AG08395 (cell line): ENCODE measurements around the gene ZCCHC13.
"Not testable (repeated sequence)": the region's sequence is repeated elsewhere in the genome, so short reads cannot be mapped to it uniquely, and the experiment has no call there.

Experiments used
- DNase-seq: peaks from one replicate; pipeline ENCODE4 v3.0.0; 2012; ENCODE audit warnings: mixed read lengths, low spot score

ZCCHC13 gene

DNA sequence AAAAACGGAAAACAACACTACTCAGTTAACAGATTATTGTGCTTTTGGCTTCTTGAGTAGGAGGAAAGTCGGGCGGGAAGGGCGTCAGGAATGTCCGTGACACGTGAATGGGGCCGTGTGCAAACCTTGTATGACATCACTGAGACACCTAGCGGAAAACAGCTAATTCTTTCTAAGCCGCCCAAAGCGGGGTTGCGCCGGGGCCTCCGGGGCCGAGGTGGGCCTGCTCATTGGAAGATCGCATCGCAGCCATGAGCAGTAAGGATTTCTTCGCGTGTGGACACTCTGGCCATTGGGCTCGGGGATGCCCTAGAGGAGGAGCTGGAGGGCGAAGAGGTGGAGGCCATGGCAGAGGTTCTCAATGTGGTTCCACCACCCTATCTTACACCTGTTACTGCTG, at the start of gene ZCCHC13:
ZCCHC13 (plus strand) TSS at position 165 of the 400 bp plus-strand sequence; CDS start at position 252, 87 bp downstream.
- no peak for DNase-seq

DNA sequence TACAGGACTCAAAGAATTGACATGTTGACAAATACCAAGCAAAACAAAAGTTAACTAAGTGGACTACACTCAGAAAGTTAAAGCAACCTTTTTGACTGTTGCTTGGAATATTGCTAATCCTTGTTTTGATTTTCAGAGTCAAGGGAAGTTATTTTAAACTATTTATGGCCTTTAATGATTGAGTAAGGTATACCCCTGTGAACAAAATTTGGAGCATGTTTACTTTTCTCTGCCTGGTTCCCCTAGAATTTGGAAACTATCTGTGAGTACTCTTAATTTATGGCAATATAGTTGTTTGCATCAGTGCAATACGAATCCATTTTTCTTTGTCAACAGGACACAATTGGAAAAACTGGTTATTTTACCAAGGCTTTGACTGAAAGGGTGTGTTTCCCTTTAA, 45.9 kb upstream of the ZCCHC13 start:
- DNase-seq = not testable (repeated sequence)

DNA sequence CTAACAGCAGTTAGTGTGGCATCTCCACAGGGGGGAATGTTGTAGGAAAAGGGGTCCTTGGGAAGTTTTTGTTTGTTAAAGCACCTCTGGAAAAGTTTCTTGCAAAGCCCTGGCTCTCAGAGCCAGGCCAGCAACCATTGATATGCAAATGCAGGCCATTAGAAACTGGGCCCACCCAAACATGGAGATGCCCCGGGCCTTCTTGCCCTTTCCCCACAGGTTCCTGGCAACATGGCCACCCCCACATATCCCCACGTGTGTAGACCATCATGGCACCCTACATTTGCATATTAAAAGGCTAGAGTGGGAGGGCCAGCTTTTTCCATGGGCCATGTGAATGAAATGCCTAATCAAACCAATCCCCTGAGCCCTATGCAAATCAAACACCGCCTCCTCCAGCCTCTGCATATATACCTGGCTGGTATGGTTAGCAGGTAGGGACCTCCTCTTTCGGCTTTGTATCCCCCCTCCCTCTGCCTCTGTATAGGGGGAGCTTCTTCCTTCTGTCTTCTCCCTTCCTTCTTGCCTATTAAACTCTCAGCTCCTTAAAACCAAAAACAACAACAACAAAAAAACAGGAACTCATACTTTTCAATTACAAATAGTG, 44.0 kb upstream of the ZCCHC13 start:
- no peak for DNase-seq

DNA sequence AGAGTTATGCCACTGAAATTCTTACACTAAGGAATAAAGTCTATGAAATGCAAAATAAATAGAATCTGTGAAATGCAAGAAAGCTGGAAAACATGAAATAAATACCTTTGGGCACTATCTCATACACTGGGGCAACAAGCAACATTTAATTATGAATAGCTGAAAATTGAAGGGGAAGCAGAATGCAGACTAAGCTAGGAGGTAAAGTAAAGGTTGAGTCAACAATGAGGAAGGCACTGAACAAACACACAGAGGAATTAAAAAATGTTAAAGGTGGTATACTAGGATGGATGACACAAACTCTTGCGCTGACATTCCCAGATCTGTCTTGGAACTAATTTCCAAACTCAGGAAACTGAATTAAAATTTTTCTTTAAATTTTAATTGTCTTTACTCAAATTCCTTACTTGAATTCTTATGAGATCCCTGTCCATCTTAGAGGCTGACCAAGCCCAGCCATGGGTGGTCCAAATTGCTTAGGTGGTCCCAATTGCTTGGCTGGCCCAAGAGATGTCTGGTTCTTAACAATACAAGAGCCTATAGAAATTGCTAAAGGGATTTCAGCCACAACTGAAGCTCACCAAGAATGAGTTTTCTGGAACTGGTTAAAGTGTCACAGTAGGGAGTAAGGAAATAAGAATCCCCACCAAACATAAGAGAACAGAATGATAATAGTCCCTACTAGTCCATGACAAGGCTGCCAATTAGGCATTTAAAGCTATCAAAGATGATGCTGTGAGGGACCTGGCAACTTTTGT, 41.3 kb upstream of the ZCCHC13 start:
- no peak for DNase-seq

DNA sequence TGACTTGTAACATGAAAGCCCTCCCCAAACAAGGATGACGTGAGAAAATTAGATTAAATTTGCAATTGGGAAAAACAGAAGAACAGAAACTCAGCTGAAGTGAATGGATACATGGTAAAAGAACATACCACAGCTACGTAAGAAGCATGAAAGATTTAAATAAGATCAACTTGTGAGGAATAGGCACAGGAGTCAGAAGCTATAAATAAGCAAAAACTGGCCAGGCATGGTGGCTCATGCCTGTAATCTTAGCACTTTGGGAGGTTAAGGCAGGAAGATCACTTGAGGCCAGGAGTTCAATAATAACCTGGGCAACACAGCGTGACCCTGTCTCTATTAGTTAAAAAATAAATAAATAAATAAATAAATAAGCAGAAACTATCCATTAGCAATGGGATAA, 33.6 kb upstream of the ZCCHC13 start:
- no peak for DNase-seq

DNA sequence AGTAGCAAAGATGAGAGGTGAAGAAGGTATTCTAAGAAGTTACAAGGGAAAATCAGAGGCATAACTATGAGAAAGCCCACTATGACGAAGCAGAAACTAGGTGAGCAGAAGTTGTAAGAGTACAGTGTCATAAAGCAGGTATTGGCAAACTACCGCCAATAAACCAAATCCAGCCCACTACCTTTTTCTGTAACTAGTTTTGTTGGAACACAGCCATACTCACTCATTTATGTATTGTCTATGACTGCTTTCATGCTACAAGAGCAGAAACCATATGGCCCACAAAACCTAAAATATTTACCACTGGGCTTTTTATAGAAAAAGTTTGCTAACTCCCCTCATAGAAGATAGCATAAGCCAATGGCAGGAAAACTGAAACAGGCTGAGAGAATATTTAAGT, 31.8 kb upstream of the ZCCHC13 start:
- DNase-seq = no peak

DNA sequence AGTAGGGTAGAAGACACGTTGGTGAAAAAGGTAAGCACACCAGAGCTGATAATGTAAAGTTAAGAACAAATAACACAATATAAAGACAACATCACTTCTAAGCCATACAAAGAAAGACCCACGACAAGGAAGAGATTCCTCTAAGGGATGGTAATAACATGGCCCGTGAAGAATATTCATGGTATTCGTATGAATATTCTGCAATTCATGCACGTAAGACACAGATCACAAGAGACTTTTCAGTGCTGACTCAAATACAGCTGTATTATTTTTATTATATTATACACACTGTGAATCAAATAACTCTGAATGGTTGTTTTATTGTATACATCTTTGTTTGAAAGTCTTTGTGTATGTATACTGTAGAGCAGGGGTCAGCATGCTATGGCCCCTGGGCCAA, 29.5 kb upstream of the ZCCHC13 start:
- no peak for DNase-seq

DNA sequence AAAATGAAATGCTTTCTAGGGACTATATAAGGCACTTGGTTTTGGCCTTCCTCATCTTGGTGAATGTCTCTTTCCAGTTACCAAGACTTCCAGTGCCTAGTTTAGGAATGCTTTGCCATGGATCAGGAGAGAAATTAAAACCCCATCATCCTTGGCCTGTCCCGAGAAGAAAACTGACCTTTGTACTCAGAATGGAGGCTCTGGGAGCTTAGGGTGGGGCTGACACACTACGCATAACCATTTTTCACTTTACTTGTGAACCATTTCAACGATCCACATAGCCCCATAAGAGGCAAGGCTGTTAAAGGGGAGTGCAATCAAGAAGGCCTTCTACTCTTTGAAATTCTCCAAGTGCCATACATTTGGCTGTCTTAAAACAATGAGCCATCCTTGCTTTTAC, 26.7 kb upstream of the ZCCHC13 start:
- no peak for DNase-seq

DNA sequence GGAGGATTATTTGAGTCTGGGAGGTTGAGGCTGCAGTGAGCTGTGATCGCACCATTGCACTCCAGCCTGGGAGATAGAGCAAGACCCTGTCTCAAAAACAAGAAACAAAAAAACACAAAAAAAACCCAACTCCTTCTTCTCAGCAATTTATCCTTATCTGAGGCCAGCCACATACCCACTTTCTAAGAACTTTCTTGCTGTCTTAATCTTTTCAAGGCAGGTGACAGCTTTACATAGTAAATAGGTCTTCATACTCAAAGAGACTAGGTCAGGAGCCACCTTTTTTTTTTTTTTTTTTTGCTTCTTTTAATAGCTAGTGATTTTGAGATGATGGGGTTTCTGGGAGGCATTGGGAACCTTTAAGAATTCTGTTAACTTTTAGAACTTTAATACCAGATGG, 26.1 kb upstream of the ZCCHC13 start:
- DNase-seq = no peak

DNA sequence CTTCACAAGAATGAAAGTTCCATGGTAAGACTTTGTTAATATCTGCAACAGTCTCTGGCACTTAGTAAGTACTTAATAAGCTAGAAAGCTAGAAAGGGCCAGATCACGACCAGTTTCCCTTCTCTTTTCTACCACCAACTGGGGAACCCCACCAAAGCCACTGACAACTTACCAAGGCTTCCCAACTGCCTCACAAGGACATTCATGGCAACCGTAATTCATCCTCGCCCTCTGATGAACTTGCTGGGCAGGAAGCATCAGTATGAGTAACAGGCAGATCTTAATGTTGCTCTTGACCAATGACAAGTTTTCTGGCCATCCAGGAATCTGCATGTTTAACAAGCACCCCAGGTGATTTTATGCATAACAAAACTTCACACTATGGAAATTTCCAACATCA, 23.2 kb upstream of the ZCCHC13 start:
- DNase-seq = no peak

DNA sequence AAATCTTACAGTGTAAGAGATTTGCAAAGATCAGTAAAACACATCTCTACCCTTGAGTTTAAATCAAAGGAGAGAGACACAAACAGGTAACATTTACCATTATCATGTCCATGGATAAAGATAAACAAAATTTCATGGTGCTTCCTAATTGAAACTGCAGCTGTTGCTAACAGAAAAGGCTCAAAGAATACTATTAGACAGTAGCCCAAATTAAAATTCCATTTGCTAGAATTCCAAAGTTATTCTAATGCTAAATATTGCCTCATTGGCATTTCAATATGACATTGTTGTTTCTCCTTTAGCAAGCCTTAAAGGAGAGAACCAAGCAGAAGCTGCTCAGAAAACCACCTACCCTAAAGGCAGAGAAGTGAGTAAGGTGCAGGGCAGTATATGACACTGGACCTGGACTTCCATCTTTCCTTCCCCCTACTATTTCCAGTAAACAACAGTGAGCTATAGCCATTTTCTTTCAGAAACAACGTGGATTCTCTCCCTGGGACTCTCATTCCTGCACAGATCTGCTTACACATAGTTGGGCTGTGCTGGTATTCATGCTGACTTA, 19.5 kb upstream of the ZCCHC13 start:
- DNase-seq = no peak

DNA sequence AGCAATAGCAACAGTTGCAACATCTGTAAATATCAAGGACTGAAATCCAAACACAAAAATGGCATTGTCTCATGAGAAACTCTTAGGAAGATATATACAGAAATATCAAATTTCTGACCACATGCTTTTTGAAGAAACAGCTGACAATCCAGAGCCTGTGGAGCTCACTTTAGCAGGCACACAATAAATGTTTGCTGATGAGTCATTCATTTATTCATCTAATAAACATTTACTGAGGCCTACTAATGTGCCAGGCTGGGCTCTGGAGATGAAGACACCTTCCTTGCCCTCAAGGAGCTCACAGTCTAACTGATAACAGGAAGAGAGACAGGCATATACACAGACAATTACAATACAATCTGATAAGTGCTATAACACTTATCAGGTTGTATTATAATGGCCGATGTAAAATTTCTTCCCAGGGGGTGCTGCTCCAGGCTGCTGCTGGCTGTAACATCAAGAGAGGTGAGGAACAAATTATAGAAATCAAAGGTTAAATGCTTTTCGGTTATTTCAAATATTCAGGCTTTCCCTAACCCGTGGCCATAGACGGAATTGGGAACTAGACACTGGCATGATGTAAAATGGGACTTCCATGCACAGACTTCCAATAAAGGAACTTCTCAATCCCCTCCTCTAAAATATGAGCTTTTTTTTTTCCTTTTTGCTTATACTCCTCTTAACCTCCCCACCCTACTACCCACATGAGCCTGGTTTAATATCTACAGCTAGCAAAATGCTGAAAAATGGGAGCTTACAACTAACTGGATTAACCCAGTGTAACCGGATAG, 16.8 kb upstream of the ZCCHC13 start:
- DNase-seq = no peak

DNA sequence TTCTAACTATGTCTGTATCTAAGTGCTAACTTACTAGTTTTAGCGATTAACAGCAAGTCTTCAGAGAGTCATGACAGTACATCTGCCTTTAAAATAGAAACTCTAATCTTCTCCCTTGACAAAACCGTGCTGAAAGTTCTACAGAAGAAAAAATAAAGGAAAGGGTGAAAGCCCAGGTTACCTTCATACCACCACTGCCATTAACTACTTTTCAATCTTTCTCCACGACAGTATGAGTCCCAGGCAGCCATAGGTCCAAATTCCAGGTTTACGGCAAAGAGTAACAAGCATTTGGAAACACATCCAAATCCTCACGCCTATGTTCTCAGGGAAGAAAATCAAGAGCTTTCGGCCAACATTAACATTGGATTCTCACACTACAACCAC, 12.4 kb upstream of the ZCCHC13 start:
- DNase-seq = no peak

DNA sequence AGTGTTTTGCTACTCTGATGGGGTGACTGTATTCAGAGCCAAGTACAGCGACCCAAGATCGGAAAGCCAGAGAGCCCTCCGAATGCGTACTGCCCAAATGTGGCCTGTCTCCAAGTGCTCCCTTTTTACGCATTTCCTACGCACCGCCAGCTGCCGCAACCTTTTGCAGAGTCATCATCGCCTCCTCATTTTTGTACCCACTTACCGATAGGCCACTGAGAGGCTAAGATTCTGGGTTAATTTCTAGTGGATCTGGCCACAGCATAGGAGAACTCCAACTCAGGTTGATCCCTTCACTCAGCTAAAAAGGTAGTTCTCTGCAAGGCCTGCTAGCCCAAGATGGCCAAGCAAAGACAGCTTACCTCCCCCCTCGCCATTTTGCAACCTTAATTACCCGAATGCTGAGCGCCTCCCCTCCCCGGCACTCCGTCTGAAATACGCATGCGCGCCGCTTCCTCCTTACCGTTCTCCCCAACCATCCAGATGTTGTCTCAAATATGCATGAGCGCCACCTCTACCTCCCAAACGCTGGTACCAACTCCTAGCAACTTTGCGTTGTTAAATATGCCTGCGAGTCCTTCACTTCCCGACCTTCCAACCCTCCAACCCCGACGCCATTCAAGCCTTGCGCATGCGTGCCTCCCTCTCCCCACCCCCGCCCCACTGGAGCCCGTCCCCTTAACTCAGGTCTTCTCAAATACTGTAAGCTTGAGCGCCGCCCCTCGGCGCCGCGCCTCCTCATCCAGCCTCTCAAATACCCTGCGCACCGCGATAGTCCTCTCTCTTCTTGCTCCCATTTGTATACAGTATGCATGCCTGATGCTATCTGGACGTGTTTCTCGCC, 11.8 kb upstream of the ZCCHC13 start:
- peak; percentile 89 for DNase-seq

DNA sequence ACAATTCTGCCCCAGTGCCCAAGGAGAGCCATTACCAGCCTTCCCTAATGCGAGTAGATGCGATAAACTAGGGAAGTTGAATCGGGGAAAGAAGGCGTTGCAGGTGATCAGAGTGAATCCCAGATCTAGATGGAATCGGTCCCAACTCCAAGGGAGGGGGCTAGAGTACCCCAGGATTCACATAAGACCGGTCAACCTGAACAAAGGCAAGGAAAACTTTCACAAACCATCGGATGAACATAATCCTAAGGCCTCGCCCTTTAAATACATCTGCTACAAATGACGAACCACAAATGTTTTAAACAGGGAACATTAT, 11.2 kb upstream of the ZCCHC13 start:
- DNase-seq = no peak

DNA sequence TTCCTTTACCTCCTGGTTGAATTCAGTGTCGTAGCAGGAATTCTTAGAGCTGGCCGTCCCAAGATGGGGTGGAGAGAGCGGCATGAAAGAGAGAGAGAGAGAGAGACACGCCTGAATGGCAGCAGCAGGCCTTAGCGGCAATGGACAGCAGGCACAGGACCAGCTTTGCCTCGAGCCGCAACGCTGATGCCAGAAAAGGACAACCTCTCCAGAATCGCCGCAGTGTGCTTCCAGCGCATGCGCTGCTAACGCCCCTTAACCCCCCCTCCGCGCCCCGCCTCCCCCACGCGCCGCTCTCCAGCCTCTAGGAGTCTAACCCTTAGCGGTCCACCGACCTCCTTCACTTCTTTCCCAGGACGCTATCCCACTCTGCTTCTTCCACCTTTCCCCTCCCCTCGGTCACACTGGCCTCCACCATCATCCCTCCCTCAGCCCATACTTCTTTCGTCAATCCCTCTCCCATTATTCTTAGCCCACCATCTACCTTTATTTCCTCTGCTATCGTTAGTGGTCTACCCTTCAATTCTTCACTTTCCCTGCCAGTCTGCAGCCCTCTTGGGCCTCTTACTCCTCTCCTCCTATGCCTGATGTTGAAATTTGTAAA, 10.5 kb upstream of the ZCCHC13 start:
- DNase-seq = peak; percentile 86

DNA sequence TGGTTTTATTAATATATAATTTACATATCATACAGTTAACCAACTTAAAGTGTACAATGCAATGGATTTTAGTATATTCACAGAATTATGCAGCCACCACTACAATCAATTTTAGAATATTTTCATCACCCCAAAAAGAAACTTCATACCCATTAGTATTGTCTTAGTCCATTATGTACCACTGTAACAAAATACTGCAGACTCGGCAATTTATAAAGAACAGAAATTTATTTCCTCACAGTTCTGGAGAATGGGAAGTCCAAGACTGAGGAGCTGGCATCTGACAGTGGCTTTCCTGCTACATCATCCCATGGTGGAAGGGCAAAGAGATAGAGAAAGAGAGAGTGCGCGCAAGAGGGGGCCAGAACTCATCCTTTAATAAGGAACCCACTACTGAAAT, 8.9 kb upstream of the ZCCHC13 start:
- no peak for DNase-seq

DNA sequence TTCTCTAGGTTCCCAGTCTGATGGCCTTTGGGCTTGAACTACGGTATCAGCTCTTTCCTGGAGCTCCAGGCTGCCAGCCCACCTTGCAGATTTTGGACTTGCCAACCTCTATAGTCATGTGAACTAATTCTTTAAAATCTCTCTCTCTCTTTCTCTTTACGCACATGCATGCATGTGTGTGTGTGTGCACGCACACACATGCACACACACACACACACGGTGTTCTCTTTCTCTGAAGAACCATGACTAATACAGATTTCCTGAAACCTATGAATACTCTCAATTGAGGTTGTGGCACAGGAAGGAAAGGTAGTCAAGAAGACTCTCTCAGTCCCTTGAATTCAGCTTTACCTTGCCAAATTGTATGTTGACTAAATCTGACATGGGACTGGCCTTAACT, 6.2 kb upstream of the ZCCHC13 start:
- no peak for DNase-seq

DNA sequence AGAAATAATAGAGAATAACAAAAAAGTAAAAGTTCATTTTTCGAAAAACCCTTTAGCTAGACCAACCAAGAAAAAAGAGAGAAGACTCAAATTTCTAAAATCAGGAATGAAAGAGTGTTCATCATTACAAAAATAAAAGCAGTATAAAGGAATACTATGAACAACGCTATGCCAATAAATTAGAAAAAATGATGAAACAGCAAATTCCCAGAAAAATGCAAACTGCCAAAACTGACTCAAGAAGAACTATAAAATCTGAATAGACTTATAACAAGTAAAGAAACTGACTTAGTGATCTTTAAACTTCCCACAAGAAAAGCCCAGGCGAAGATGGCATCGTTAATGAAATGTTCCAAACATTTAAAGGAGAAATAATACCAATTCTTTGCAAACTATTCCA, 3.1 kb upstream of the ZCCHC13 start:
- no peak for DNase-seq

DNA sequence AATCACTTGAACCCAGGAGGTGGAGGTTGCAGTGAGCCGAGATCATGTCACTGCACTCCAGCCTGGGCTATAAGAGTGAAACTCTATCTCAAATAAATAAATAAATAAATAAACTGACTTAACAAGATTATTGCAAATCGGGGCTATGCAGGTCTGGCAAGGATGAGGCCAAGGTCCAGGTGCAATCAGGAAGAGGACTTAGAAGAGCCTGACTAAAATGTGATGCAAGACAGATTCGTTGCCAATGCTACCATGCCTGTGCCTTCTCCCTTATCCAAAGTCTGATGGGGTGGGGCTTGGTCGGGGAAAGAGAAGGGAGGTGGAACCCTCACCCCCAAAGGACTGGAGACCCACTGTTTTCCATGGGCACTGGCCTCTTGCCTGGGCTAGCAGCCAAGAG, 14.7 kb downstream of the ZCCHC13 start:
- DNase-seq = no peak

DNA sequence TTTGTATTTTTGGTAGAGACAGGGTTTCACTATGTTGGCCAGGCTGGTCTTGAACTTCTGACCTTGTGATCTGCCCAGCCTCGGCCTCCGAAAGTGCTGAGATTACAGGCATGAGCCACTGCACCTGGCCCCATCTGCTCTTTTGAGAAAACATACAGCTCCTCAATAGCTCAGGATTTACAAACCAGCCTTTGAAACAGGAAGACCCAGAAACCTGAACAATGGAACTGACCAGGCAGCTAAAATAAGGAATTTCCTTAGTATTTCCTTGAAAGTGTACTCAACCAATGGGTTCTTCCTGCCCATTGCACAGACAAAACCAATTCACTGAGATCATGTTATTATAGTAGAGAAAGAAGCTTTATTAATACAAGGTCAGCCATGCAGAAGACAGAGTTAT, 15.3 kb downstream of the ZCCHC13 start:
- DNase-seq = not testable (repeated sequence)

DNA sequence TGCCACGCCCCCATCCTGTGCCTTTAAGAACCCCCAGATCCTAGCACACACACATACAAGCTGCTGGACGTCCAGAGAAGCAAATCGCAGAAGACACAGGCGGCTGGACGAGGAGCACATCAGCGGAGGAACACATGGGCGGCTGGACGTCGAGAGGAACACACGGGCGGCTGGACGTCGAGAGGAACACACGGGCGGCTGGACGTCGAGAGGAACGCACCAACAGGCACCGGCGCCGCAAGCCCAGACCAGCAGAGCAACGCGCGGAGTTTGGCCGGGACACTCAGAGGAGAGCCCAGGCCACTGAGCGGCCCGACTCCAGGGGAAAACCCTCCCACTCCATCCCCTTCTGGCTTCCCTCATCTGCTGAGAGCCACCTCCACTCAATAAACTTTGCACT, 17.2 kb downstream of the ZCCHC13 start:
- DNase-seq = no peak
